Stimulated activated effector memory CD8-positive, alpha-beta T cell treated with anti-CD3 and anti-CD28 coated beads, Interleukin-12 subunit alpha, Interleukin-12 subunit beta, amount 100 ng/mL, for 72 hours (primary cell): ENCODE results near the gene LMO2.
"Not testable (repeated sequence)": the region's sequence is repeated elsewhere in the genome, so short reads cannot be mapped to it uniquely, and the experiment has no call there.

ENCODE experiments used
- ATAC-seq: fragments of 150-1000 bp; cut with Tn5 transposase; 2 replicates; pipeline ENCODE4 v1.10.0; 2021
- DNase-seq, 2 donors: peaks; one replicate each; pipeline ENCODE4 v3.0.0; 2021 to 2022; ENCODE audit warnings: low spot score in 2 of 2
- H3K27ac Mint-ChIP-seq: one replicate; pipeline ENCODE4 v1.8.0; 2022; ENCODE audit warnings: mild to moderate bottlenecking, mixed read lengths
- H3K36me3 Mint-ChIP-seq: one replicate; pipeline ENCODE4 v1.8.0; 2022; ENCODE audit warnings: mild to moderate bottlenecking, mixed read lengths
- H3K4me1 Mint-ChIP-seq: one replicate; pipeline ENCODE4 v1.8.0; 2022; ENCODE audit warnings: mixed read lengths
- H3K4me3 Mint-ChIP-seq: one replicate; pipeline ENCODE4 v1.8.0; 2022; ENCODE audit warnings: mild to moderate bottlenecking, mixed read lengths
- H3K9me3 Mint-ChIP-seq: one replicate; pipeline ENCODE4 v1.8.0; 2022; ENCODE audit warnings: mixed read lengths

LMO2 gene

DNA sequence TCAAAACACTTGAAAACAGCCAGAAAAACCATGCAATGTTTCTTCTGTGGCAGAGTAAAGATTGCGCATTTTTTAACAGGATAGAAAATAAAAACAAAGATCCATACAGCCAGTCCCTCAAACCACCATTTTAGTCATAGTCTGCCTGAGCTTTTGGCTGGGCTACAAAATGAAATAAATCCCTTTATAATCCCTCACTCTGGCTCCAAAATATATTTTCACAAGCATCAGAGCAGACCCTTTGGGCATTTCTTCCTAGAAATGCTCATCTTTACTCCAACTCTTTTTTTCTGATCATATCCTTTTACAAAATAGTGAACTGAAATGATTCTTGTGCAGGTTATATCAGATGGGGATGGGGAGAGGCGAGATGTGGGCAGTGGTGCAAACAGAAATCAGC is 31.8 kb upstream of the LMO2 start:
- H3K4me1 Mint-ChIP-seq = peaks cover 12% of the 10 kb centered on the region
- DNase-seq (no peak), ATAC-seq (no peak)
- H3K9me3 Mint-ChIP-seq = no peaks in the 10 kb centered on the region
- no peak overlapping the region for H3K4me3 Mint-ChIP-seq
- no peaks in the 10 kb centered on the region for H3K36me3 Mint-ChIP-seq
- H3K27ac Mint-ChIP-seq = no peak overlapping the region

DNA sequence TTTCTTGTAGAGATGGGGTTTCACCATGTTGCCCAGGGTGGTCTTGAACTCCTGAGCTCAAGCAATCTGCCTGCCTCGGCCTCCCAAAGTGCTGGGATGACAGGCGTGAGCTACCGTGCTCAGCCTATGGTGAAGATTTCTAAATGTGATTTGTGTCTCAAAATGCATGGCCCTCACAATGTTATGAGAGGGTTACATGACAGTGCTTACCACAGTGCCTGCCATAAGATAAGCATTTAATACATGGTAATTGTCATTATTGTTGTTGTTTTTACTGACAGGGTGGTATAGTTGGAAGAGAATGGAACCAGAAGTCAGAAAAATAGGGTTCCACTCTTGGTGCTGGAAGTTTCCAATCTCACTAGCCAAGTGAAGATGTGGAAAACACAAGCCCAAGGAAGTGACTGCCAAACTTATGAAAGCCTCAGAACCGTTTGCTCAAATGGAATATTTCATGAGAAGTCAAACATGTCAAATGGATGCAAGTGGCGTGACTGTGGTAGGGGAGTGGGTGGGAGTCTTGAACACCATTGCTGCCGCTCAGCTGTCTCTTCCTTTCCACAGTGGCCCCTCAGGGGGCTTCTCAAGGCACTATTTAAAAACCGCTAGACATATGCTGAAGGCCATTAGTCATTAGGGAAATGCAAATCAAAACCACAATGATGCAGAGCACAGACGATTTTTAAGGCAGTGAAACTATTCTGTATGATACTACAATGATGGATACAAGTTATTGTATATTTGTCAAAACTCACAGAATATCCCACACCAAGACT is 29.1 kb upstream of the LMO2 start:
- DNase-seq (no peak), ATAC-seq (peak; percentile 65)
- Mint-ChIP-seq H3K4me3 (no peak overlapping the region), H3K36me3 (no peaks in the 10 kb centered on the region), H3K27ac (no peak overlapping the region), H3K4me1 (peaks cover 12% of the 10 kb centered on the region), H3K9me3 (no peaks in the 10 kb centered on the region)

DNA sequence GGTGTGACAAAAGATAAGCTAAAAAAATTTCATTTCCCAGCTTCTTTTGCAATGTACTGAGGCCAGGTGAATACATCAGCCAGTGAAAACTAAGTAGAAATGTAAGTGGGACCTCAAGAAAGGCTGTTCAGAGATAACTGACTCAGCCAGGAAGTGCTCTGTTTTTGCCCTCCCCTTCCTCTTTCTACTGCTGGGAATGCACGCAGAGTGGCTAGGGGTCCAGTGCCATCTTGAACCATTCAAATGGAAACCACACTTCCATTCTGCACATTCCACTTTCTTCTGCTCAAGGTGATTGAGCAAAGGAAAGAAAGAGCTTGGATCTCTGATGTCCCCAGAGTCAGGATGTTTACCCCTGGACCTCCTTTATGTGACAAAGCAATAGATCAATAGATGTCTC is 27.8 kb upstream of the LMO2 start:
- Mint-ChIP-seq H3K9me3 (no peaks in the 10 kb centered on the region), H3K36me3 (no peaks in the 10 kb centered on the region), H3K27ac (no peak overlapping the region), H3K4me1 (peaks cover 12% of the 10 kb centered on the region), H3K4me3 (no peak overlapping the region)
- ATAC-seq (no peak), DNase-seq (no peak)

DNA sequence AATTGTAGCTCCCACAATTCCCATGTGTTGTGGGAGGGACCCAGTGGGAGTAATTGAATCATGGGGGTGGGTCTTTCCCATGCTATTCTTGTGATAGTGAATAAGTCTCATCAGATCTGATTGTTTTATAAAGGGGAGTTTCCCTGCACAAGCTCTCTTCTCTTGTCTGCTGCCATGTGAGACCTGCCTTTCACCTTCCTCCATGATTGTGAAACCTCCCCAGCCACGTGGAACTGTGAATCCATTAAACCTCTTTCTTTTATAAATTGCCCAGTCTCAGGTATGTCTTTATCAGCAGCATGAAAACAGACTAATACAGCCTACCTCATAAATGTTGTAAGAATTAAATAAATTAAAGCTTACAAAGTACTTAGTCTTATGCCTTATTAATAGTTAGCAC is 25.5 kb upstream of the LMO2 start:
- peaks cover 12% of the 10 kb centered on the region for H3K4me1 Mint-ChIP-seq
- not testable (repeated sequence) for H3K27ac Mint-ChIP-seq, ATAC-seq, H3K9me3 Mint-ChIP-seq, H3K36me3 Mint-ChIP-seq, DNase-seq, H3K4me3 Mint-ChIP-seq

DNA sequence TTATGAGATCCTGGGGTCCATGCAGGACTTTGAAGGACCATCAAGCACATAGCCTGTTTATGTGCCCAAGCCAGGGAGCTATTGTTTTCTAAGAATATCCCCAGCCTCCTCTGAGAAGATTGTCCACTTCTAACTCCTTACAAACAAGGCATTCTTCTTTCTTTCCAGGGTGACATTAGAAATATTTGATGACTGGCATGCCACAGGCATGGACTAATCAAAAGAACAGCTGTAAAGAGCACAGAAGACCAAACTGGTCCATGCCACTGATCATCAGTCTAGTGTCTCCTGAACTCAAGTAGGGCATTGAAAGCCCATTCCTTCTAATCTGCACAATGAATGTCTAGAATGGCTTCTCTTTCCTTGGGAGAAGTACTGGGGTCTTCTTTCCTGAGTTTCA is 24.9 kb upstream of the LMO2 start:
- Mint-ChIP-seq H3K4me3 (no peak overlapping the region), H3K9me3 (peaks cover 4% of the 10 kb centered on the region), H3K27ac (no peak overlapping the region), H3K4me1 (peaks cover 12% of the 10 kb centered on the region), H3K36me3 (no peaks in the 10 kb centered on the region)
- no peak for ATAC-seq
- DNase-seq = no peak

DNA sequence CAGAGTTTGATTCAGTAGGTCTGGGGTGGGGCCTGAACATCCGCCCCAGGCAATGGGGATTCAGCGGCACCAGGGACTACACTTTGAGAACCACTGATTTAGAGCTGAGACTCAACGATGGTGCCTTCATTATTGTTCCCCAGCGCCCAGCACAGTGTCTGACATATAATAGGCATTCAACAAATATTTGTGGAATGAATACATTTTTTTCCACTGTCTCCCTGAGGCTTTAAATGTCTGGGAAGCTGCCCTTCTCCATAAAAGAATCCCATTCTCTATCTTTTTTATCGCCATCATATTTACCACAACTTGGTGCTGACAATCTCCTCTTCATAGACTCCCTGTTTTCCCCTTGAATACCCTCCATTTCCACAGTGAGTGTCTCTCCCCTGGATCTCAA is 23.6 kb upstream of the LMO2 start:
- ATAC-seq = no peak
- no peak for DNase-seq
- H3K36me3 Mint-ChIP-seq = no peaks in the 10 kb centered on the region
- peaks cover 4% of the 10 kb centered on the region for H3K9me3 Mint-ChIP-seq
- peaks cover 4% of the 10 kb centered on the region for H3K4me1 Mint-ChIP-seq
- H3K4me3 Mint-ChIP-seq = no peak overlapping the region
- H3K27ac Mint-ChIP-seq = no peak overlapping the region

DNA sequence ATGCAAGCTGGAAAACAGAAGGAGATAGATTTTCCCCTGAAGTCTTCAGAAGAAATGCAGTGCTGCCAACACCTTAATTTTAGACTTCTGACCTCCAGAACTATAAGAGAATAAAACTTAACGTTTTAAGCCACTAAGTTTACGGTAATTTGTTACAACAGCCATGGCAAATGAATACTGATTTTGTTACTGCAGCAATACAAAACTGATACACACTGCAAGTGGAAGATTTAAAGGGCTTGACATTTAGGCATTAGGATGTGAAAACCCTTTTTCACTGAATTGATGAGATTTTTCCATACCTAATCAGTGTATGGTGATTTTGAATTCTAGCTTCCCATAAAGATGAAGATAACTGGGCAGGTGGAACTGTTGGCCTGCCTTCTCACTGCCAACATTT is 22.1 kb upstream of the LMO2 start:
- H3K9me3 Mint-ChIP-seq = peaks cover 4% of the 10 kb centered on the region
- DNase-seq (no peak), ATAC-seq (no peak)
- no peaks in the 10 kb centered on the region for H3K4me1 Mint-ChIP-seq
- no peak overlapping the region for H3K4me3 Mint-ChIP-seq
- H3K36me3 Mint-ChIP-seq = no peaks in the 10 kb centered on the region
- no peak overlapping the region for H3K27ac Mint-ChIP-seq

DNA sequence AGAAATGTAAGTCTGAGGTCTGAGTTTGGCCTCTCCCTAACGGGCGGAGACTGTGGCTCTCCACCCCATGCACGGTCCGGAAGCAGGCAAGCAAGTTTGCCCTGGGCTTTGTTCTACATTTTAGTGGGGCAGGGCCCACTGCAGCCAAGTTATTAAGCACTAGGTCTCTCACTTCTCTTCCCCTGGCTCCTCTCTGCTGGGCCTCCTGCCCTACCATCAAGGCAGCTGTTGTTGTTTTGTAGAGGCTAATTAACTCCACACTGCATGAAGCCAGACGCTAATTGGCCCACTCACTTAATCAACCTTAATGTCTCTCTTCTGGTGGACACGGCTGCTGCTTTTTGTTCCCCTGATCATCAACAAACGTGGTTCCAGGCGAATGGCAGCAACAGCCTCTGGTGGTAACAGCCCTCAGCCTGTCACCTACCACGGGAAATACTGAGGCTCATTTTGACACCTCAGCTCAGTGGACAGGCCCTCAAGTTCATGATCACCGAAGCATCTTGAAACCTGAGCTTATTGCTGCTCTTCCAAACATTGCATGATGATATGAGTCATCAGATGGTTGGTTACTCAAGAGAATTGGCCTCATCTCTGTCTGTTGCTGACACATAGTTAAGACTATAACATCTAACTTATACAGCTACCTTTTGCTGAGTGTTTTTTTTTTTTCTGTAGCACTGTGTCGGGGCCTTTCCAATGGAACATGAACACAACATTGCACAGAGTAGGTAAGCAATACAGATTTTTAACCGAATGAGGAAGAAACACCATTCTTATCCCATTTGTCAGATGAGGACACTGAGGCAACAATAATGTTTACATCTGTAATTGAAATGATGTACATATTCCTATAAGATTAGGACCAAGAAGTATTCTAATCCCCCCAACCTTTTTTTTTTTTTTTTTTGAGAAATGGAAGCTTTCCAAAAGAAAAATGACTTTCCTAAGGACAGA is 20.8 kb upstream of the LMO2 start:
- Mint-ChIP-seq H3K36me3 (no peaks in the 10 kb centered on the region), H3K9me3 (peaks cover 4% of the 10 kb centered on the region), H3K4me3 (no peak overlapping the region), H3K4me1 (no peaks in the 10 kb centered on the region), H3K27ac (no peak overlapping the region)
- ATAC-seq (peak; percentile 71), DNase-seq (no peak)

DNA sequence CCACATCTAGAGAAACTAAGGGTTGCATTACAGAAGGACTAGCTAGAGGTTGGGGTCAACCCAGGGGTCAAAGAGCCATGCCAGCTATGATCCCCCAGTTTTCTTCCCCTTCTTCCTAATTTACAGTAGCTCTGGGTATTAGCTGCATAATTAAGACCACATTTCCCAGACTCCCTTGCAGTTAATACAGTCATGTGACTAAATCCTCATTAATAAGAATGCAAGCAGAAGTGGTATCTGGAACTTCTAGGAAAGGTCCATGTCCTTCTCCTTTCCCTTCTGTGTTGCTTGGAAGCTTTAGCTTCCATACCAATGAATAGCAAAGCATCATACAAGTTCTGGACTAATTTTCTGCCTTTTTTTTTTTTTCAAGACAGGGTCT is 19.1 kb upstream of the LMO2 start:
- Mint-ChIP-seq H3K27ac (no peak overlapping the region), H3K4me1 (no peaks in the 10 kb centered on the region), H3K9me3 (peaks cover 4% of the 10 kb centered on the region), H3K36me3 (no peaks in the 10 kb centered on the region), H3K4me3 (no peak overlapping the region)
- ATAC-seq (no peak), DNase-seq (no peak)

DNA sequence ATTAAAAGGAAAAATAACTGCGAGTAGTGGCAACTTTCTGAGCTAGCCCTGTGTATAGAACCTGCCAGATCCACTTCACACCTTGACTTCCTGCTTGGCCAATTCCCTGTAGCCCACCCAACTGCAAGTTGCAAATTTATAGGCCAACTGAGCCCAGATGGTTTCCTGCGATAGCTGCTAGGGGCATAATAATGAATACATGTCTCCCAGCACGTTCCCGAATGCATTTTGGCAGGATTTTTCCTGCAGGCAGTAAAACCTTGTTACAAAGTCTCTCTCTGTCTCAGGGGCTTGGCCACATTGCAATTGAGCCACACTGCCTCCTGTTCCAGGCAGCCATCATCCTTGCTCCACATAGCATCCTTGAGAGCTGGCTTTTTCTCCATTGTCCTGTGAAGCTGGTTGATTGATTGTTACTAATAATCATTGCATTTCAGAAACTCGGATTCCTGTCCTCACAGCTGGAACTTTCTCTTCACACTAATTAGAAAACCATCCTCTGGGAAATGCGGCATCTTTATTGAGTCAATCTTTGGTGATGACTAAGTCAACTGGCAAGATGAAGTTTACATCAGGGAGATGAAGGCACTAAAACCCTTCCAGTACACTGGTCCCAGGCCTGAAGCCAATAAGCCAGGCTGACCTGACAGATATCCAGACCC is 18.6 kb upstream of the LMO2 start:
- no peak overlapping the region for H3K4me3 Mint-ChIP-seq
- ATAC-seq (no peak), DNase-seq (no peak)
- no peaks in the 10 kb centered on the region for H3K4me1 Mint-ChIP-seq
- H3K27ac Mint-ChIP-seq = no peak overlapping the region
- H3K9me3 Mint-ChIP-seq = peaks cover 4% of the 10 kb centered on the region
- H3K36me3 Mint-ChIP-seq = no peaks in the 10 kb centered on the region

DNA sequence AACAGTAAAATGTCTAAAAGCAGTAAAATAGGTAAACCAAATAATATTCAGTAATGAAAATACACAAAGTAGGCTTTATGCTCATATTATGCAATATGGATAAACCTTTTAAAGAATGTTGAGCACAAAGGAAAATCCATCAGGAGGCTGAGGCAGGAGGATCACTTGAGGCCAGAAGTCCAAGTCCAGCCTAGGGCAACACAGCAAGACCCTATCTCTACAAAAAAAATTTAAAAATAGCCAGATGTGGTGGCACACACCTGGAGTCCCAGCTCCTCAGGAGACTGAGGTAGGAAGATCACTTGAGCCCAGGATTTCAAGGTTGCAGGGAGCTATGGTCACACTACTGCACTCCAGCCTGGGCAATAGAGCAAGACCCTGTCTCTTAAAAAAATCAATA is 17.7 kb upstream of the LMO2 start:
- H3K9me3 Mint-ChIP-seq = peaks cover 4% of the 10 kb centered on the region
- no peak overlapping the region for H3K4me3 Mint-ChIP-seq
- H3K36me3 Mint-ChIP-seq = no peaks in the 10 kb centered on the region
- DNase-seq (no peak), ATAC-seq (no peak)
- no peaks in the 10 kb centered on the region for H3K4me1 Mint-ChIP-seq
- H3K27ac Mint-ChIP-seq = no peak overlapping the region

DNA sequence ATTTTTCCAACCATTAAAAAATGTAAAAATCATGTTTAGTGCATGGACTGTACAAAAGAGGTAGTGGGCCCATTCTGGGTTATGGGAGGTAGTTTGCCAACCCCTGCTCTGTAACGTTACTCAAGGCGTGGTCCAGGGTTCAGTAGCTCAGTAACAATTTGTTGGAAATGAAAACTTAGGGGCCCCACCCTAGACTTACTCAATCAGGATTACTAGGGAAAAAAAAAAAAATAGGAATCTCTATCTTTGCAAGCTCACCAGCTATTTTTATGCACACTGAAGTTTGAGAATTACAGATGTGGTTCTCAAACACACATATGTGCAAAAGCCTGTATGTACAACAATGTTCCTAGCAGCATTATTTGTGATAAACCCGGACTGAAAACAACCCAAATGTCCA is 17.3 kb upstream of the LMO2 start:
- H3K36me3 Mint-ChIP-seq = no peaks in the 10 kb centered on the region
- ATAC-seq (no peak), DNase-seq (no peak)
- H3K27ac Mint-ChIP-seq = no peak overlapping the region
- H3K9me3 Mint-ChIP-seq = peaks cover 2% of the 10 kb centered on the region
- H3K4me3 Mint-ChIP-seq = no peak overlapping the region
- no peaks in the 10 kb centered on the region for H3K4me1 Mint-ChIP-seq

DNA sequence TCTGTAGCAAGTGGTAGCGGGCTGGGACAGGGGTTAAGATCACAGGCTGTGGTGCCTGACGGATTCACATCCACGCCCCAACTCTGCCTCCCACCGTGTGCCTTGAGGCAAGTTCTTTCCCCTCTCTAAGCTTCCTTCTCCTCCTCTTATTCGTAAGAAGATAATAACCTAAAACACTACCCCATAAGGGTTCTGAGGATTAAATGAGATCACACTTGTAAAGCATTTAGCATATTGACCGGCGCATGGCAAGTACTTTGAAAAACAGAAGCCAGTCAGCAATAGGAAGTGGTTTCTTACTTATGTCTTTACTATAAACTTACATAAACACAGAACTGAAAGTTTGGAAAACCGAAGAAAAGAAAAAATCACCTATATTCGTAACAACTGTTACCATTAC is 15.5 kb upstream of the LMO2 start:
- H3K4me1 Mint-ChIP-seq = no peaks in the 10 kb centered on the region
- H3K27ac Mint-ChIP-seq = no peak overlapping the region
- no peak for DNase-seq
- no peaks in the 10 kb centered on the region for H3K9me3 Mint-ChIP-seq
- no peaks in the 10 kb centered on the region for H3K36me3 Mint-ChIP-seq
- no peak for ATAC-seq
- no peak overlapping the region for H3K4me3 Mint-ChIP-seq

DNA sequence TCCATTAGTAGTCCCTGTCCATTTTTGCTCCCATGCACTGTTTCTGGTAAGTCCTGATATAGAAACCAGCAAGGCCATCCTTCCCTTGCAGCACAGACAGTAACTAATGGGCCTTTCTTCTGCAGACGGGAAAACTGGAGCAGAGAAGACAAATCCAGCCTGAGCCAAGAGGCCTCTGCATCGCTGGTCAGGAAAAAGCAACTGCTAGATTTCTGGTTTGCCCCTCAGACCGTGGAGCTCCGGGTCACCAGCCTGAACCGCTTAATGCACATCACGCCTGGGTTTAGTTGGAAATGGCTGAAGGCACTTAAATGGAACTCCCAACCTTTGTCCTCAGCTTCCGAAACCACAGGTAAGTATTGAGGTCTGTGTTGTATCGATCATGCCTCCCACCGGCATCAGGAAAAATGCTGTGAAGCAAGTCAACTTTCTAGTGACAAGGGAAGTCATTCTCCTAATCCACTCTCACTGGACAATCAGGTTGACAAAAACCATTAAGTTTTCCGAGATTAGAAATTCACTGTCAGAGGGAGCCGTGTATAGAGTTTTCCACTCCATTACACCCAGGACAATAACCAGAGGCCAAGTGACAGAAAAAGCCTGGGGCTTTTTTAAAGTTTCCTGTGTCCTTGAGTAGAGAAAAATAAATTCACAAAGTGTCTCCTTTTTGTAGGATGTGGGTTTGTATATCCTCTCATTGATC is 14.8 kb upstream of the LMO2 start:
- Mint-ChIP-seq H3K4me3 (no peak overlapping the region), H3K4me1 (no peaks in the 10 kb centered on the region), H3K27ac (no peak overlapping the region), H3K36me3 (no peaks in the 10 kb centered on the region), H3K9me3 (no peaks in the 10 kb centered on the region)
- DNase-seq (no peak), ATAC-seq (no peak)

DNA sequence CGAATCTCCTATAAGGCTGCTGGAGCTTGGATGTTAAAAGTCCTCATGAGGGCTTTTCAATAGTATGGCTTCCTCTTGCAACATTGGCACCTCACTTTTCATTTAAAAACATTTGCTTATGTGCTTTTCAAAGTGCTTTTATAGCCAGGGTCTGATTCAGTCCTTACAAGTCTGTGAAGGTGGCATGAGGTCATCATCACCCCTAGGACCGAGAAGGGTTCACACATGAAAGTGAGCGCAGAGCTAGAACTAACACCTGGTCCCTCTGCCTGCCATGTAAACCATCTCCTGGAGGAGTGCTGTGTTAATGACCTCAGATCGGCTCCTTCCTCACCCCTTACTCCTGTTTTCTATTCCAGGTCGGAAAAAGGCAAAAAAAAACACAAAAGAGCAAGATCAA is 12.2 kb upstream of the LMO2 start:
- no peak overlapping the region for H3K4me3 Mint-ChIP-seq
- DNase-seq (no peak), ATAC-seq (no peak)
- H3K9me3 Mint-ChIP-seq = no peaks in the 10 kb centered on the region
- no peak overlapping the region for H3K27ac Mint-ChIP-seq
- H3K36me3 Mint-ChIP-seq = no peaks in the 10 kb centered on the region
- H3K4me1 Mint-ChIP-seq = no peaks in the 10 kb centered on the region
